ENCODE data around the gene WNK1. TPM values are rescaled to one million over a fixed set of nuclear protein-coding genes. Genes with fewer than 3 reads are reported as not detected.

WNK1 gene
- total and polyA plus RNA-seq, 2 donors (not counting 3 experiments of a cell fraction or from before 2014, with no cell fraction given), result 46.3 to 108 TPM

- Histone ChIP-seq H3K9me3 (replicated peaks; ENCODE audit: control insufficient read depth, insufficient read depth, low read length) (no peaks in the 10 kb centered on the region), H3K79me2 (ENCODE audit: control insufficient read depth, insufficient read depth, low read length) (peaks cover 57% of the 10 kb centered on the region), H3K27me3 (ENCODE audit: control insufficient read depth in 2 of 2, insufficient read depth in 2 of 2, low read length in 2 of 2) (no peaks in the 10 kb centered on the region), H3K9me1 (replicated peaks; ENCODE audit: control insufficient read depth, extremely low read depth, insufficient read depth, low read length) (no peaks in the 10 kb centered on the region), H3K36me3 (ENCODE audit: control insufficient read depth in 2 of 2, extremely low read depth in 1 of 2, insufficient read depth in 2 of 2, low read length in 2 of 2) (no peaks in the 10 kb centered on the region), H3K9ac (replicated peaks; ENCODE audit: extremely low read depth, insufficient read depth, low read length) (no peak overlapping the region), H3K4me1 (ENCODE audit: control insufficient read depth, extremely low read depth, insufficient read depth, low read length) (no peaks in the 10 kb centered on the region), H3K27ac (ENCODE audit: insufficient read depth, low read depth, low read length) (no peak overlapping the region), H2AFZ (ENCODE audit: low read depth, low read length) (no peak overlapping the region), H3K4me3 (replicated peaks in 1 of 3; ENCODE audit: insufficient read depth in 1 of 3, low read depth in 1 of 3, low read length in 3 of 3) (no peak overlapping the region), H3K4me2 (ENCODE audit: insufficient read depth, low read length) (no peak overlapping the region), H4K20me1 (replicated peaks; ENCODE audit: control insufficient read depth, extremely low read depth, insufficient read depth, low read length) (peaks cover 11% of the 10 kb centered on the region)
- dilution Hi-C loops (cut with MboI; ENCODE audit: extremely low pct_ligation_motif_present, low sequenced_read_pairs), result no loop called here
- no peak for DNase-seq (ENCODE audit: low read depth, low spot score)
- BruUV-seq (replicated peaks), result no TSS peak
- intact Hi-C loops (cut with micrococcal nuclease), result loop anchor here (5.0 kb wide), 1 partner anchor 274 kb away; no protein-coding TSS in a partner anchor
- ChIA-PET CTCF (interaction anchor here (1.1 to 3.3 kb wide), 3 partner anchors 204 to 765 kb away, joined by 4 to 29 read pairs (median 5); no protein-coding TSS in a partner anchor), POLR2A (no interaction called here)
- FAIRE-seq, result no peak
- TF ChIP-seq POLR2AphosphoS5 (IDR thresholded peaks at IDR 0.05; ENCODE audit: insufficient read depth, low read depth, low read length) (no peak), CTCF (IDR thresholded peaks at IDR 0.05; ENCODE audit: extremely low read depth in 1 of 2, insufficient read depth in 1 of 2, low read depth in 1 of 2, low read length in 2 of 2) (no peak), JUN (IDR thresholded peaks at IDR 0.05; ENCODE audit: borderline replicate concordance, insufficient read depth, insufficient read length, low read depth) (no peak), MAX (IDR thresholded peaks at IDR 0.05; ENCODE audit: insufficient read depth, insufficient read length) (no peak), MYC (IDR thresholded peaks at IDR 0.05; ENCODE audit: low read depth, low read length) (no peak), EZH2 (IDR thresholded peaks at IDR 0.05; ENCODE audit: borderline replicate concordance, low read depth, low read length, severe bottlenecking) (no peak), FOS (IDR thresholded peaks at IDR 0.05; ENCODE audit: borderline replicate concordance, insufficient read depth, low read length) (no peak), GATA2 (IDR thresholded peaks at IDR 0.05; ENCODE audit: insufficient read depth, insufficient read length, low read depth, low read length) (no peak), POLR2A (IDR thresholded peaks at IDR 0.05; ENCODE audit: low read depth, low read length) (no peak)
These were observed 65.7 kb downstream of the WNK1 start for GRCh38 chr12:817941-818600.

Measured in endothelial cell of umbilical vein (primary cell).